GM23338 (cell line): ENCODE results near the gene JMJD7.

Experiments used
- CREB1 ChIP-seq: fragments of 250-450 bp; sonication (Bioruptor Pico); IDR thresholded peaks from 2 replicates; pipeline ENCODE4 v1.5.0; 2020; ENCODE audit warnings: low read depth, mild to moderate bottlenecking, moderate library complexity
- CTCF ChIP-seq, 2 experiments: fragments of 200-600 bp in 1 of 2; sonication (generic) in 1 of 2; conservative IDR thresholded peaks; 2 replicates each; pipeline versions ENCODE4 v1.5.1 to v1.6.1; 2016 to 2017; ENCODE audit warnings: antibody characterized with exemption in 2 of 2, low read depth in 2 of 2, mild to moderate bottlenecking in 2 of 2, moderate library complexity in 1 of 2
- EZH2 ChIP-seq: fragments of 200-600 bp; sonication (generic); IDR thresholded peaks from one replicate; pipeline ENCODE4 v1.8.0; 2017; ENCODE audit warnings: antibody characterized with exemption, mild to moderate bottlenecking, low read depth; ENCODE audit not compliant: unreplicated experiment
- EZH2phosphoT487 ChIP-seq: fragments of 200-600 bp; sonication (generic); IDR thresholded peaks from one replicate; pipeline ENCODE4 v1.8.1; 2018; ENCODE audit warnings: antibody characterized with exemption; ENCODE audit not compliant: unreplicated experiment
- POLR2AphosphoS5 ChIP-seq: IDR thresholded peaks from 2 replicates; pipeline ENCODE4 v1.6.1; 2016; ENCODE audit warnings: antibody characterized with exemption, low read depth
- STAT1 ChIP-seq: IDR thresholded peaks from one replicate; pipeline ENCODE4 v1.6.1; 2016; ENCODE audit warnings: antibody characterized with exemption; ENCODE audit not compliant: unreplicated experiment
- TF ChIP-seq, protein P1 (sequence below): IDR thresholded peaks from one replicate; pipeline ENCODE4 v1.6.1; 2018; ENCODE audit warnings: antibody characterized with exemption; ENCODE audit not compliant: unreplicated experiment
- TF ChIP-seq, protein P2 (sequence below): IDR thresholded peaks from 2 replicates; pipeline ENCODE4 v1.6.1; 2016; ENCODE audit warnings: antibody characterized with exemption

GRCh38 chr15:41851755-41852370, 24.0 kb downstream of the JMJD7 start:
- no peak for TF ChIP-seq CTCF (conservative IDR thresholded peaks at IDR 0.05; ENCODE audit: low read depth in 2 of 2)
- TF ChIP-seq POLR2AphosphoS5, result no peak
- TF ChIP-seq, protein P1, sequence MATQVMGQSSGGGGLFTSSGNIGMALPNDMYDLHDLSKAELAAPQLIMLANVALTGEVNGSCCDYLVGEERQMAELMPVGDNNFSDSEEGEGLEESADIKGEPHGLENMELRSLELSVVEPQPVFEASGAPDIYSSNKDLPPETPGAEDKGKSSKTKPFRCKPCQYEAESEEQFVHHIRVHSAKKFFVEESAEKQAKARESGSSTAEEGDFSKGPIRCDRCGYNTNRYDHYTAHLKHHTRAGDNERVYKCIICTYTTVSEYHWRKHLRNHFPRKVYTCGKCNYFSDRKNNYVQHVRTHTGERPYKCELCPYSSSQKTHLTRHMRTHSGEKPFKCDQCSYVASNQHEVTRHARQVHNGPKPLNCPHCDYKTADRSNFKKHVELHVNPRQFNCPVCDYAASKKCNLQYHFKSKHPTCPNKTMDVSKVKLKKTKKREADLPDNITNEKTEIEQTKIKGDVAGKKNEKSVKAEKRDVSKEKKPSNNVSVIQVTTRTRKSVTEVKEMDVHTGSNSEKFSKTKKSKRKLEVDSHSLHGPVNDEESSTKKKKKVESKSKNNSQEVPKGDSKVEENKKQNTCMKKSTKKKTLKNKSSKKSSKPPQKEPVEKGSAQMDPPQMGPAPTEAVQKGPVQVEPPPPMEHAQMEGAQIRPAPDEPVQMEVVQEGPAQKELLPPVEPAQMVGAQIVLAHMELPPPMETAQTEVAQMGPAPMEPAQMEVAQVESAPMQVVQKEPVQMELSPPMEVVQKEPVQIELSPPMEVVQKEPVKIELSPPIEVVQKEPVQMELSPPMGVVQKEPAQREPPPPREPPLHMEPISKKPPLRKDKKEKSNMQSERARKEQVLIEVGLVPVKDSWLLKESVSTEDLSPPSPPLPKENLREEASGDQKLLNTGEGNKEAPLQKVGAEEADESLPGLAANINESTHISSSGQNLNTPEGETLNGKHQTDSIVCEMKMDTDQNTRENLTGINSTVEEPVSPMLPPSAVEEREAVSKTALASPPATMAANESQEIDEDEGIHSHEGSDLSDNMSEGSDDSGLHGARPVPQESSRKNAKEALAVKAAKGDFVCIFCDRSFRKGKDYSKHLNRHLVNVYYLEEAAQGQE, result no peak
- TF ChIP-seq EZH2, result no peak
- TF ChIP-seq STAT1, result no peak
- no peak for TF ChIP-seq EZH2phosphoT487
- no peak for TF ChIP-seq CREB1 (CRISPR knock-in tag)
- TF ChIP-seq, protein P2, sequence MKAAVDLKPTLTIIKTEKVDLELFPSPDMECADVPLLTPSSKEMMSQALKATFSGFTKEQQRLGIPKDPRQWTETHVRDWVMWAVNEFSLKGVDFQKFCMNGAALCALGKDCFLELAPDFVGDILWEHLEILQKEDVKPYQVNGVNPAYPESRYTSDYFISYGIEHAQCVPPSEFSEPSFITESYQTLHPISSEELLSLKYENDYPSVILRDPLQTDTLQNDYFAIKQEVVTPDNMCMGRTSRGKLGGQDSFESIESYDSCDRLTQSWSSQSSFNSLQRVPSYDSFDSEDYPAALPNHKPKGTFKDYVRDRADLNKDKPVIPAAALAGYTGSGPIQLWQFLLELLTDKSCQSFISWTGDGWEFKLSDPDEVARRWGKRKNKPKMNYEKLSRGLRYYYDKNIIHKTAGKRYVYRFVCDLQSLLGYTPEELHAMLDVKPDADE, result no peak
